Trophoblast cell (in vitro differentiated cells and primary cell): Measurements from ENCODE around the gene HNRNPC.
A peak's percentile ranks its signal among the peaks of the same experiment; 100 is the strongest.
"Not testable (repeated sequence)": the region's sequence is repeated elsewhere in the genome, so short reads cannot be mapped to it uniquely, and the experiment has no call there.

Source experiments
- DNase-seq, 2 donors: peaks; one replicate each; pipeline ENCODE4 v3.0.0-alpha.2; 2016
- H2AFZ ChIP-seq: 2 replicates; pipeline ENCODE4 v1.6.1; 2013; ENCODE audit warnings: low read length, moderate library complexity, mild to moderate bottlenecking; ENCODE audit not compliant: insufficient read depth, poor library complexity
- H2AK5ac ChIP-seq: 2 replicates; pipeline ENCODE4 v1.6.1; 2013; ENCODE audit warnings: mild to moderate bottlenecking, low read length
- H2BK120ac ChIP-seq: 2 replicates; pipeline ENCODE4 v1.6.1; 2013; ENCODE audit warnings: low read length, mild to moderate bottlenecking, moderate library complexity; ENCODE audit not compliant: insufficient read depth, poor library complexity
- H2BK12ac ChIP-seq: 2 replicates; pipeline ENCODE4 v1.6.1; 2013; ENCODE audit warnings: mild to moderate bottlenecking, low read length, moderate library complexity
- H2BK5ac ChIP-seq: 2 replicates; pipeline ENCODE4 v1.6.1; 2013; ENCODE audit warnings: low read length, low read depth, moderate library complexity, mild to moderate bottlenecking; ENCODE audit not compliant: poor library complexity
- H3K14ac ChIP-seq: 2 replicates; pipeline ENCODE4 v1.6.1; 2013; ENCODE audit warnings: mild to moderate bottlenecking, low read length
- H3K18ac ChIP-seq: 2 replicates; pipeline ENCODE4 v1.6.1; 2013; ENCODE audit warnings: mild to moderate bottlenecking, low read length
- H3K23ac ChIP-seq: 2 replicates; pipeline ENCODE4 v1.6.1; 2013; ENCODE audit warnings: low read length
- H3K27ac ChIP-seq: 2 replicates; pipeline ENCODE4 v1.5.1; 2013; ENCODE audit warnings: low read depth, mild to moderate bottlenecking, inconsistent platforms, low read length, moderate library complexity
- H3K27me3 ChIP-seq: 2 replicates; pipeline ENCODE4 v1.6.1; 2013; ENCODE audit warnings: inconsistent platforms, mild to moderate bottlenecking, low read length, moderate library complexity; ENCODE audit not compliant: insufficient read depth
- H3K36me3 ChIP-seq, 2 experiments: 1 replicate in 1 of 2; 2 replicates in 1 of 2; pipeline ENCODE4 v1.6.1; 2013; ENCODE audit warnings: low read length in 2 of 2, mild to moderate bottlenecking in 2 of 2, moderate library complexity in 1 of 2; ENCODE audit not compliant: insufficient read depth in 2 of 2, control insufficient read depth in 1 of 2
- H3K4ac ChIP-seq: 2 replicates; pipeline ENCODE4 v1.6.1; 2013; ENCODE audit warnings: low read depth, mild to moderate bottlenecking, low read length, moderate library complexity
- H3K4me1 ChIP-seq, 2 experiments: 1 replicate in 1 of 2; 2 replicates in 1 of 2; pipeline ENCODE4 v1.6.1; 2013; ENCODE audit warnings: low read length in 2 of 2, mild to moderate bottlenecking in 2 of 2, moderate library complexity in 1 of 2; ENCODE audit not compliant: insufficient read depth in 2 of 2, control insufficient read depth in 1 of 2
- H3K4me2 ChIP-seq: 2 replicates; pipeline ENCODE4 v1.6.1; 2013; ENCODE audit warnings: inconsistent platforms, mild to moderate bottlenecking, low read length, moderate library complexity
- H3K4me3 ChIP-seq: 2 replicates; pipeline ENCODE4 v1.5.1; 2013; ENCODE audit warnings: mild to moderate bottlenecking, low read depth, low read length, inconsistent platforms
- H3K79me1 ChIP-seq: one replicate; pipeline ENCODE4 v1.6.1; 2013; ENCODE audit warnings: low read length
- H3K79me2 ChIP-seq: 2 replicates; pipeline ENCODE4 v1.6.1; 2013; ENCODE audit warnings: low read length, mild to moderate bottlenecking; ENCODE audit not compliant: control insufficient read depth, insufficient read depth, poor library complexity
- H3K9ac ChIP-seq: 2 replicates; pipeline ENCODE4 v1.6.1; 2013; ENCODE audit warnings: mild to moderate bottlenecking, low read length
- H3K9me3 ChIP-seq: 2 replicates; pipeline ENCODE4 v1.6.1; 2013; ENCODE audit warnings: low read depth, mild to moderate bottlenecking, control low read depth, inconsistent platforms, low read length; ENCODE audit not compliant: insufficient read depth
- H4K12ac ChIP-seq: 2 replicates; pipeline ENCODE4 v1.6.1; 2013; ENCODE audit warnings: low read depth, mild to moderate bottlenecking, low read length, moderate library complexity
- H4K8ac ChIP-seq: 2 replicates; pipeline ENCODE4 v1.6.1; 2013; ENCODE audit warnings: low read depth, mild to moderate bottlenecking, low read length, moderate library complexity
- H4K91ac ChIP-seq: one replicate; pipeline ENCODE4 v1.6.1; 2013; ENCODE audit warnings: low read depth, mild to moderate bottlenecking, low read length, moderate library complexity
- WGBS: extraction: QIAGEN DNeasy Blood & Tissue Kit; methylation state at CpG from one replicate; pipeline ENCODE4 v1.1.7; 2013; ENCODE audit warnings: missing lambda C conversion rate; ENCODE audit not compliant: insufficient read length, insufficient coverage; ENCODE audit errors: extremely low coverage; 5-methylcytosine and 5-hydroxymethylcytosine counted together

HNRNPC gene

GRCh38 chr14:21286516-21286915 lies 17.3 kb upstream of the HNRNPC start:
- H3K4me1 ChIP-seq, H2AFZ ChIP-seq, H3K79me1 ChIP-seq, H2BK5ac ChIP-seq, H3K9ac ChIP-seq, H3K9me3 ChIP-seq, H3K14ac ChIP-seq, H2BK120ac ChIP-seq, H3K27ac ChIP-seq, H2AK5ac ChIP-seq, H2BK12ac ChIP-seq, DNase-seq, H3K18ac ChIP-seq, H4K8ac ChIP-seq, H3K27me3 ChIP-seq, H3K79me2 ChIP-seq, H4K12ac ChIP-seq, H3K36me3 ChIP-seq, H3K4me3 ChIP-seq, H4K91ac ChIP-seq, H3K4ac ChIP-seq, H3K23ac ChIP-seq, H3K4me2 ChIP-seq: not testable (repeated sequence)
- no CpG with 5 or more reads among the region's 2 CpGs for WGBS

DNA sequence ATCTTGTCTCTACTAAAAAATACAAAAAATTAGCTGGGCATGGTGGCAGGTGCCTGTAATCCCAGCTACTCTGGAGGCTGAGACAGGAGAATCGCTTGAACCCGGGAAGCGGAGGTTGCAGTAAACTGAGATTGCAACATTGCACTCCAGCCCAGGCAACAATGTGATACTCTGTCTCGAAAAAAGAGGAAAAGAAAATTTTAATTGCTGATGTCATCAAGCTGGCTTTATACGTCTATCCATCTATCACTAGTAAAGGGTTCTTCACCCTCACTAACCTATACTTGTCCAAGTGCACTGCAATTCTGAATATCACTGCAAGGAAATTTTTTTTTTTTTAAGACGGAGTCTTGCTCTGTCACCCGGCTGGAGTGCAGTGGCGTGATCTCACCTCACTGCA lies 12.7 kb upstream of the HNRNPC start:
- H2AFZ ChIP-seq, H2AK5ac ChIP-seq, H3K4me3 ChIP-seq, H2BK12ac ChIP-seq, H3K79me1 ChIP-seq, H3K79me2 ChIP-seq, H3K18ac ChIP-seq, H3K9me3 ChIP-seq, H4K12ac ChIP-seq, H4K91ac ChIP-seq, H2BK120ac ChIP-seq, H3K4ac ChIP-seq, H3K4me1 ChIP-seq, H3K27me3 ChIP-seq, H3K14ac ChIP-seq, H3K23ac ChIP-seq, H3K36me3 ChIP-seq, H3K9ac ChIP-seq, H3K4me2 ChIP-seq, H3K27ac ChIP-seq, H2BK5ac ChIP-seq, H4K8ac ChIP-seq: not testable (repeated sequence)
- no CpG with 5 or more reads among the region's 8 CpGs for WGBS
- DNase-seq, result peak in 1 of 2 donors; percentile 55

GRCh38 chr14:21279783-21280182 lies 10.5 kb upstream of the HNRNPC start, which contains the start of gene RPGRIP1:
Gene RPGRIP1 (plus strand): TSS chr14:21280083. CDS start chr14:21287977, 7,894 bp downstream.
- no peak within 1 kb of the TSS for H3K9ac ChIP-seq
- no peak within 1 kb of the TSS for H3K4ac ChIP-seq
- no CpG with 5 or more reads among the region's 2 CpGs for WGBS
- H3K79me1 ChIP-seq, result no peaks in the 10 kb centered on the region
- no peak within 1 kb of the TSS for H3K4me3 ChIP-seq
- no peak for DNase-seq
- no peak within 1 kb of the TSS for H3K23ac ChIP-seq
- no peak within 1 kb of the TSS for H2BK120ac ChIP-seq
- no peak within 1 kb of the TSS for H2BK5ac ChIP-seq
- H4K12ac ChIP-seq, result no peak within 1 kb of the TSS
- no peak within 1 kb of the TSS for H2BK12ac ChIP-seq
- H3K9me3 ChIP-seq, result no peaks in the 10 kb centered on the region
- no peak within 1 kb of the TSS for H2AK5ac ChIP-seq
- H3K4me1 ChIP-seq, result no peaks in the 10 kb centered on the region
- H4K8ac ChIP-seq, result no peak within 1 kb of the TSS
- no peak within 1 kb of the TSS for H2AFZ ChIP-seq
- no peak within 1 kb of the TSS for H3K4me2 ChIP-seq
- H3K27ac ChIP-seq, result no peak within 1 kb of the TSS
- H4K91ac ChIP-seq, result no peak within 1 kb of the TSS
- no peaks in the 10 kb centered on the region for H3K79me2 ChIP-seq
- H3K14ac ChIP-seq, result no peak within 1 kb of the TSS
- H3K18ac ChIP-seq, result no peak within 1 kb of the TSS
- no peaks in the 10 kb centered on the region for H3K27me3 ChIP-seq
- no peaks in the 10 kb centered on the region for H3K36me3 ChIP-seq

DNA sequence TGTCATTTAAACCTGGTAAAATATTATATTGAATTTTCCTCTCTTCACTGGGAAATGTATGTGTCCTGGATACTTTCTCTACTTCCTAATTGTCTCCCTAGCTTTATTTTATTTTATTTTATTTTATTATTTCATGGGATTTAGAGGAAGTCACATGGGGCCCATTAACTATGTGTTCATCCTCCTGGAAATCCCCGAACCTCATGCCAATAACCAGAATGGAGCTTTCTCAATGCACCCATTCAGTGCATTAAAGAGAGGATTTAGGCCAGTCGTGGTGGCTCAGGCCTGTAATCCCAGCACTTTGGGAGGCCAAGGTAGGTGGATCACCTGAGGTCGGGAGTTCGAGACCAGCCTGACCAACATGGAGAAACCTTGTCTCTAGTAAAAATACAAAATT lies 9.4 kb upstream of the HNRNPC start:
- no CpG with 5 or more reads among the region's 4 CpGs for WGBS
- H3K14ac ChIP-seq, result no peak overlapping the region
- no peak overlapping the region for H2AK5ac ChIP-seq
- H3K9me3 ChIP-seq, result no peaks in the 10 kb centered on the region
- H3K79me2 ChIP-seq, result no peaks in the 10 kb centered on the region
- H4K91ac ChIP-seq, result no peak overlapping the region
- H3K23ac ChIP-seq, result no peak overlapping the region
- H3K4me3 ChIP-seq, result no peak overlapping the region
- no peak overlapping the region for H3K18ac ChIP-seq
- no peak overlapping the region for H3K4ac ChIP-seq
- H3K4me1 ChIP-seq, result no peaks in the 10 kb centered on the region
- H3K27me3 ChIP-seq, result no peaks in the 10 kb centered on the region
- H3K27ac ChIP-seq, result no peak overlapping the region
- no peak overlapping the region for H2BK120ac ChIP-seq
- no peak overlapping the region for H2BK5ac ChIP-seq
- no peak overlapping the region for H4K8ac ChIP-seq
- H2AFZ ChIP-seq, result no peak overlapping the region
- no peak overlapping the region for H3K9ac ChIP-seq
- no peak overlapping the region for H3K4me2 ChIP-seq
- no peak overlapping the region for H2BK12ac ChIP-seq
- DNase-seq, result peak in 1 of 2 donors; percentile 3
- H4K12ac ChIP-seq, result no peak overlapping the region
- H3K79me1 ChIP-seq, result no peaks in the 10 kb centered on the region
- no peaks in the 10 kb centered on the region for H3K36me3 ChIP-seq
